HEK293 (cell line): ENCODE results near the gene C19orf25.

ENCODE experiments used
- CTCF ChIP-seq: fragments of 450-650 bp; formaldehyde crosslinking; IDR thresholded peaks from 2 replicates; pipeline ENCODE4 v1.5.1; 2016; ENCODE audit warnings: missing biosample characterization, missing genetic modification characterization
- ZBTB21 ChIP-seq: fragments of 450-650 bp; formaldehyde crosslinking; IDR thresholded peaks from 2 replicates; pipeline ENCODE4 v1.5.1; 2017; ENCODE audit warnings: missing biosample characterization, missing genetic modification characterization
- ZNF138 ChIP-seq: fragments of 450-650 bp; formaldehyde crosslinking; IDR thresholded peaks from 2 replicates; pipeline ENCODE4 v1.5.1; 2016; ENCODE audit warnings: missing biosample characterization, missing genetic modification characterization, borderline replicate concordance
- ZNF184 ChIP-seq: fragments of 450-650 bp; IDR thresholded peaks from 2 replicates; pipeline ENCODE4 v1.5.1; 2018; ENCODE audit warnings: missing biosample characterization, mild to moderate bottlenecking, missing genetic modification characterization
- ZNF2 ChIP-seq: fragments of 450-650 bp; formaldehyde crosslinking; IDR thresholded peaks from 2 replicates; pipeline ENCODE4 v1.5.1; 2016; ENCODE audit warnings: missing biosample characterization, missing genetic modification characterization

GRCh38 chr19:1481893-1482360 lies 2.9 kb upstream of the C19orf25 start:
- TF ChIP-seq ZNF184 (tag by site-specific recombination) (no peak), CTCF (no peak), ZNF2 (tag by site-specific recombination) (no peak), ZBTB21 (tag by site-specific recombination) (no peak), ZNF138 (tag by site-specific recombination) (no peak)
